HG02763 (cell line): ENCODE data around the gene APH1B.
"Not testable (repeated sequence)": the region's sequence is repeated elsewhere in the genome, so short reads cannot be mapped to it uniquely, and the experiment has no call there.

Source experiments
- ATAC-seq: cut with Tn5 transposase; IDR thresholded peaks from one replicate; pipeline ENCODE4 v1.9.1; 2021; ENCODE audit warnings: mild to moderate bottlenecking, moderate library complexity; ENCODE audit not compliant: unreplicated experiment

Gene APH1B

DNA sequence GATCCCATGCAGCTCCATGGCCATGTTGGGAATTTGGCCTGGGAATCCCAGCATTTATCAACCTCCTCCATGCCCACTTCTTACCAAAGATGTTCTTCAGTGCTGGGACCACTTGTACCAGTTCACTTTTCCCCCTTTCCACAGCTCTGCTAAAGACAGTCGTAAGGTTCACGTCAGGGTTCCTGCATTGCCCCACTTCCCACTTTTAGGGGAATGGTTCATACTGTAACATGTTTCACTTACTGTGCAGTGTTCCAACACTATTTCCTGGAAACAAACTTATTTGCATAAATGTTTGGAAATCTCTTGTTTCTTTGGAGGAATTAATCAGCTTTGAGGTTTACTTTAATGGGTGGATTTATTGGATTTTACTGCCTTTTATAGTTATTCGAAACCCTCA is 17.0 kb downstream of the APH1B start:
- ATAC-seq, result no peak

DNA sequence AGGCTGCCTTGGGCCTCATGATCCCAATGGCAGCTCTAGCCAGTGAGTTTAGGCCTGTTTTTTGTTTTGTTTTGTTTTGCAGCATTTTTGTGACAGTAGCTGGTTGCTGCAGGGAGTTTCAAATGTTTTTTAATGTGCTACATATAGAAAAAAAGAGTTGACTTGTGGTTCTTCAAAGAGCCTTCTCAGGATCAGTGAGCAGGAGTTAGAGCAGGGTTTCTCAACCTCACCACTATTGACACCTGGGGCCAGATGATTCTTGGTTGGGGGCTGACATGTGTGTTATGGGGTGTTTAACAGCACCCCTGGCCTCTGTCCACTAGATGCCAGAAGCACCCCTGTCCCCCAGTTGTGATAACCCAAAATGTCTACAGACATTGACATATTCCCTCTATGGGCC is 17.9 kb downstream of the APH1B start:
- no peak for ATAC-seq

- no peak for ATAC-seq
Measured at GRCh38 chr15:63296195-63296594, 18.8 kb downstream of the APH1B start.

- no peak for ATAC-seq
Measured at GRCh38 chr15:63299943-63300575, 22.7 kb downstream of the APH1B start.

DNA sequence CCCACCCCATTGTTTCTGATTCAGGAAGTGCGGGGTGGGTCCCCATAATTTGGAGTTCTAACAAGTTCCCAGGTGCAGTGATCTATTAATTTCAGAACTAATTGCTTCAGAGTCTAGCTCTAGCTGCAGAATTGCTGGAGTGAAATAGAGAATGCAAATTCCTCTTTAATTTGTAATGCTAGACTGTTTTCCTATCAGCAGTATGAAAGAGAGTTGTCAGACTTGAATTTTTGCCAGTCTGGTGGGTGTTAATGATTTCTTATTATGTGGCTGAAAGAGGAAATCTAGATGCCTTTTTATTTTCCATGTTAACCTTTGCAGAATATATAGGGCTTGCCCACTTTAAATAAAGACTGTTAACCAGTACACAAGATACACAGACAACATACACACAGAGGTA is 23.7 kb downstream of the APH1B start:
- ATAC-seq, result no peak

GRCh38 chr15:63305260-63305659 is 27.9 kb downstream of the APH1B start:
- ATAC-seq, result no peak

DNA sequence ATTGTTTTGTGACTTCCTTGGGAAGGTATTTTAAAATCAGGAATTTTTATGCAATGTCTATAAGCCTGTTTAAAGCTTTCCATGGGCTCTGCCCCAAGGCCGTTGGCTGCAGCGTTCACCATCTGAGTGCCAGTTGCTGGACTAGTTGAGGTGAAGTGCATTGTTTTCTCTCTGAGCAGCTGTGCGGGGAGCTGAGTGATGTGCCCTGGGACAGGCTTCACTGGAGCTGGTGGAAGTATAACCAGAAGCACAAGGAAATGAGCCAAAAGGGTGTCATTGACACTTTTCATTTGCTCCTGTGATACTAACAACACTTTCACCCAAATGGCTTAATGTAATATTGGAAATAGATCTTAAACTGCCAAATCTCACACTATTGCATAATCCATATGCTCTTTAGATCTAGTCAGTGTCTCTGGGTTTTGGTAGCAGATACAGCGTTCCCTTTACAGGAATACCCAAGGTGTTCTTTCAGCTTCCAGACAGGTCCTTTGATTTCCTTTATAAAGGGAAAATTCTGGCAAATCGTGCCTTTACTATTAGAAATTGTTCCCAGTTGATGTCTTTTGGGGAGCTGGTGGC is 29.2 kb downstream of the APH1B start:
- ATAC-seq, result no peak

GRCh38 chr15:63308491-63308890 is 31.1 kb downstream of the APH1B start:
- no peak for ATAC-seq

DNA sequence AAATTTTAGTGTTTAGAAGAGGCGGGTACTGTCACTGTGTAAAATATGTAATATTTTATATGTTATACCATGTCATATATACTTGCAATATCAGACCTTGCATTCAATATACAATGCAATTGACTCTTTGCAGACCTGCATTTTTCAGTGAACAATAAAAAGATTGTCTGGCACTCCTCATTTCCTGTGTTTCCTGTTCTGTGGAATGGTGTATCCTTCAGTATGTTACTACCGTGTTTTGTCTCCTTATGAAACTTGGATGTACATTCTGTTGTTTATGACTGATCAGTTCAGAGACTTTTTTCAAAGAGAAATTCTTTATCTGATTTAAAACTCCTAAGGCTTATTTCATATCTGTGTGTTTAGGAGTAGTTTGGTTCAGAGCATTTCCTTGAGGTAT is 31.5 kb downstream of the APH1B start:
- no peak for ATAC-seq

- no peak for ATAC-seq
Measured at GRCh38 chr15:63310646-63311045, 33.2 kb downstream of the APH1B start.

DNA sequence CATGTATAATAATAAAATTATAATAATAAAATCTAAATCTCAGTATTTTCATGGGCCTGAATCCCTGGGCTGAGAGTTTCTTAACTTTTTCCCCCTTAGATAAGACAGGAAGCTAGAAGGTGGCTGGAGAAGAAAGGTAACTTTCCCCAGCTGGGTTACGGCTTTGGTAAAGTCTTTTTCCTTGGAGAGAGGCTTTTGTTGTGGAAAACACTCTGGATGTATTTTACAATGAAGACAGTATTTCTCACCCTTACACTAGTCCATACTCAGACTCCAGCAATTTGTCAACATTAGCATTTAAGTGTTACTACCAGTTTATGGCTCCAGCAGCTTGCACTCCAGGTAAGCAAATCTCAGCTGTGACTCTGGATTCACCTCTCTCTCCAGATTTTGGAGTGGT is 34.9 kb downstream of the APH1B start:
- ATAC-seq, result no peak

GRCh38 chr15:63313825-63314224 is 36.4 kb downstream of the APH1B start:
- no peak for ATAC-seq

GRCh38 chr15:63314409-63314808 is 37.0 kb downstream of the APH1B start:
- ATAC-seq, result no peak

- no peak for ATAC-seq
Measured at GRCh38 chr15:63318344-63318743, 40.9 kb downstream of the APH1B start.

GRCh38 chr15:63319065-63319464 is 41.7 kb downstream of the APH1B start:
- no peak for ATAC-seq

DNA sequence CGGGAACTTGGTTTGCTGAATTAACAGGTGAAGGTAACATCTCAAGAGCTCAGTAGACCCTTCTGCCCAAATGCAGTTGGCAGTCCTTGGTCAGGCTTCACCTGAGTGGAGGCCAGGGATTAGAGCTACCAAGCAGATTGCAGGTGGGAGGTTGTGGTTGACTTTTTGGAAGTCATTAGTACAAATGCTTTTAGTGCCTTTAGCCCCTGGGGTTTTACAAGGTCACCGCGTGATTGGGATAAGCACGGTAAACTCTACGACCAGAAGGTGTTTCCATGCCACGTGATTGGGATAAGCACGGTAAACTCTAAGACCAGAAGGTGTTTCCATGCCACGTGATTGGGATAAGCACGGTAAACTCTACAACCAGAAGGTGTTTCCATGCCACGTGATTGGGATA is 43.0 kb downstream of the APH1B start:
- ATAC-seq, result not testable (repeated sequence)

DNA sequence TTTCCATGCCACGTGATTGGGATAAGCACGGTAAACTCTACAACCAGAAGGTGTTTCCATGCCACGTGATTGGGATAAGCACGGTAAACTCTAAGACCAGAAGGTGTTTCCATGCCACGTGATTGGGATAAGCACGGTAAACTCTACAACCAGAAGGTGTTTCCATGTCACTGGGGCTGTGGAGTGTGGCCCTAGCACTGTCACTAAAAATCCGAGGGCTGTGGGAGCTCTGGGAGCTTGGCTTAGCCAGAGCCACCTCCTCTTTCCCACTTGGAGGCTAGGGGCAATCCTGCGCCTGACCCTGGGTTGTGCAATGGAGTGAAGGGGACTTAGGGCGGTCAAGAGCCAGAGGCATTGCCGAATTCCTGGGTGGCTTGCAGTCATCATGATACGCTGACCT is 43.6 kb downstream of the APH1B start:
- ATAC-seq, result not testable (repeated sequence)

GRCh38 chr15:63321462-63321861 is 44.1 kb downstream of the APH1B start:
- ATAC-seq, result no peak

DNA sequence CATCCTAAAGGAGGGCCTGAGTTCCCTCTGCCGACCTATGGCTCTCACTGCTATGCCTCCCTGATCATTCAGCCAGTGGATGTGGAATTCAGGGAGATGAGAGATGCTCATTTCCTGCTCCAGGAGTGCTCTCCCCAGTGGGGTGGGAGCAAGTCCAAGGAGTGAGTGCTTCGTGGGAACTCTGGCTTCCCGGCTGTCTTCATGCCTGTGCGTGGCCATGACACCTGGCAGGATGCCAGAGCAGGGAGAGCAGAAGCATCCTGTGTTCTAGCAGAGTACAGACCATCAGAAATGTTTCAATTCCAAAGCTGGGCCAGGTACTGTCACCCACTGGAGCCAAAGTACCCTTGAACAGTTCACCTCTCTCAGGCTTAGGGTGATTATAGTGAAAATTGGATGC is 45.1 kb downstream of the APH1B start:
- ATAC-seq, result no peak

DNA sequence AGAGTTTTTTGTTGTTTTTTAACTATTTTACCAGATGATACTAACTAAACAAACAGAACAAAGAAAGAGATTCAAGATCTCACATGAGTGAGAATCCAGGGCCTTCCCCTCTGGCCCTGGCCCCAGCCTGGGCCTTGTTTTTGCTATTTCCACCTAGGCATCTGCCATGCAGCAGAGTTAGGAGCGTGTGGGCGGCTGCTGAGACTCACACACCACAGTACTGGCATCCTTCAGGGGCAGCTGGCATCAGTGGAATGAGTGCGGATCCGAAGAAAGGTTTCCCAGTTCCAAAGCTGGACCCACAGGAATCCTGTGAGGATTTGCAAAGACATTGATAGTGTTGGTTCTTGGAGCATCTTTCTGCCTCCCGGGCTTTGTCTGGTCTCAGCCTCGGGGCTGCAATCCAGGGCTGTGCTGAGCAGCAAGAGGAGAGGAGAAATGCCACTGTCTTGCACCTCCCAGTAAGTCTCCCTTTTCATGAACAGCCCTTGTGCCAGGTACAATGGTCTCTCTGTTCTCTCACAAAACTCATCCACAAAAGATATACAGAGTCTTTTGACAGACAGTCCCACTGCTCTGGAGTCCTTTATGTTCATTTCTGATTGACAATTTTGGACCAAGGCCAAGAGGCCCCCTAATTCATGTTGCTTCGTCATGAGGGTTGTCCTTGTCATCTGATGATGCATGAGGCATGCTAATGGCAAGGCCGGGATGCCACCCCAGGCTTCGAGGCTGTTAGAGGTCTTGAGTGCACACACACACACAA is 46.6 kb downstream of the APH1B start:
- ATAC-seq, result no peak

DNA sequence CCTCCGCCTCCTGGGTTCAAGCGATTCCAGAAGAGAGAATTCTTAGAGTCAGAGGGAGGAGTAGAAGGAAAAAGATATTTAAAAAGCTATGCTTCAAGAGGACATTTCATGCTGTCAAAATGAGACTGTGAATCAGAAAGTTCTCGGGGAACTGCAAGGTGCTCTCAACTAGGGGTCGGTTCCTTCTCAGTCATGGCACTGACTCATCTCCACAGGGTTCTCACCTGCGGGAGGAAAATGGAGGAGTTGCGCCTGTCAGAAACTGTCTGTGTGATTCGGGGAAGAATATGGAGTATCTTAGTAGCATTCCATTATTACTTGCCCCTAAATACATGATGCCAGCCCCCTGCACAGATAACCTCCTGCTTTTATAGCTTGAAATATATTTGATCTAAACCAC is 47.4 kb downstream of the APH1B start:
- ATAC-seq, result no peak

DNA sequence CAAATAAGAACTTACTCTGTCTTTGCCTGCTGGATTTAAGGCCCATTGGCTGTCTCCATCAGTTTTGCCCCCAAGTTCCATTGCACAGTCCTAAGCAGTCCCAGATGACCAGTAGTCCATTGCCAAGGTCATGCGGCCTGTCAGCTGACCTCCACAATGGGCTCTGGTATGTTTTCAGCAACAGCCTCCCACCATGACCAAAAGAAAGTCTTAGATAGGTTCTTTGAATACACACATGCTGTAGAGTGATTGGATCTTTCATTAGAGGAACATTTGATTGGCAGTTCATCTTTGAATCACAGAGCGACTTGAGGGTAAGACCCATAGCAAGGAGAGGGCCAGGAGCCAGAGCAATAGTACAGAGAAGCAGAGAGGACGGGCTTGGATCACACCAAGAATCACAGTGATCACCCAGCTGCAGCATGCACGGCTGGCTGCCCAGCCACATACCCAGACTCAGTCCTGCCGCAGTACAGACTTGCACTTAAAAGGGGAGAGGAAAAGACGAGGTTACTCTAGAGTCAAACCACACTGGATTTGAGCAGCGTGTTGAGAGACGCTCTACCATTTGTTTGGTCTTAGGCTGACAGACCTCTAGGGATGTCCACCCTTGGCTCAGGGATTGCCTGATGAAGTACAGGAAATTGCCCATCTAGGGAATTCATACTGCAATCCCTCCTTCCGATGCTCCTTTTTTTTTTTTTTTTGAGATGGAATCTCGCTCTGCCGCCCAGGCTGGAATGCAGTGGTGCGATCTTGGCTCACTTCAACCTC is 50.4 kb downstream of the APH1B start:
- ATAC-seq, result no peak
